Astrocyte (in vitro differentiated cells and primary cell): Measurements from ENCODE around the gene NGB. TPM values are rescaled to one million over a fixed set of nuclear protein-coding genes. Genes with fewer than 3 reads are reported as not detected.

Experiments
- DNase-seq: peaks from one replicate; pipeline ENCODE4 v3.0.0-alpha.2; 2010; ENCODE audit warnings: low read depth
- FAIRE-seq: peaks from 2 replicates; lab custom pipeline; 2011; peaks lifted over from hg19 to GRCh38; lab: Jason Lieb, UNC
- H2AFZ ChIP-seq: 2 replicates; pipeline ENCODE4 v1.6.0; 2012; ENCODE audit warnings: low read depth, low read length, inconsistent platforms
- H3K27ac ChIP-seq: 2 replicates; pipeline ENCODE4 v1.5.1; 2011; ENCODE audit warnings: low read depth, low read length, inconsistent platforms
- H3K27me3 ChIP-seq: 2 replicates; pipeline ENCODE4 v1.6.0; 2011; ENCODE audit warnings: low read length, inconsistent platforms; ENCODE audit not compliant: insufficient read depth
- H3K36me3 ChIP-seq: 2 replicates; pipeline ENCODE4 v1.5.1; 2011; ENCODE audit warnings: low read length, inconsistent platforms; ENCODE audit not compliant: insufficient read depth
- H3K4me1 ChIP-seq: 2 replicates; pipeline ENCODE4 v1.5.1; 2011; ENCODE audit warnings: low read length, inconsistent platforms; ENCODE audit not compliant: insufficient read depth
- H3K4me2 ChIP-seq: 2 replicates; pipeline ENCODE4 v1.6.0; 2012; ENCODE audit warnings: low read length, inconsistent platforms
- H3K4me3 ChIP-seq: 2 replicates; pipeline ENCODE4 v1.5.1; 2011; ENCODE audit warnings: low read depth, mild to moderate bottlenecking, low read length, inconsistent platforms; ENCODE audit not compliant: insufficient read depth
- H3K79me2 ChIP-seq: 2 replicates; pipeline ENCODE4 v1.6.0; 2012; ENCODE audit warnings: mild to moderate bottlenecking, low read length, inconsistent platforms; ENCODE audit not compliant: insufficient read depth
- H3K9ac ChIP-seq: 2 replicates; pipeline ENCODE4 v1.6.0; 2012; ENCODE audit warnings: mild to moderate bottlenecking, low read length, inconsistent platforms
- H3K9me3 ChIP-seq: 2 replicates; pipeline ENCODE4 v1.5.1; 2012; ENCODE audit warnings: low read depth, mild to moderate bottlenecking, low read length, inconsistent platforms; ENCODE audit not compliant: insufficient read depth
- H4K20me1 ChIP-seq: 2 replicates; pipeline ENCODE4 v1.6.0; 2012; ENCODE audit warnings: low read length, inconsistent platforms; ENCODE audit not compliant: insufficient read depth
- H3K27ac Mint-ChIP-seq: one replicate; pipeline ENCODE4 v1.8.0; 2021; ENCODE audit warnings: mild to moderate bottlenecking, mixed read lengths; ENCODE audit not compliant: unreplicated experiment
- H3K27me3 Mint-ChIP-seq: one replicate; pipeline ENCODE4 v1.8.0; 2021; ENCODE audit warnings: low read depth, mixed read lengths; ENCODE audit not compliant: unreplicated experiment
- H3K36me3 Mint-ChIP-seq: one replicate; pipeline ENCODE4 v1.8.0; 2021; ENCODE audit warnings: low read depth, mixed read lengths; ENCODE audit not compliant: unreplicated experiment
- H3K4me1 Mint-ChIP-seq: one replicate; pipeline ENCODE4 v1.8.0; 2021; ENCODE audit warnings: low read depth, mixed read lengths; ENCODE audit not compliant: unreplicated experiment
- H3K4me3 Mint-ChIP-seq: one replicate; pipeline ENCODE4 v1.8.0; 2021; ENCODE audit warnings: mild to moderate bottlenecking, moderate library complexity, mixed read lengths; ENCODE audit not compliant: unreplicated experiment
- H3K9me3 Mint-ChIP-seq: one replicate; pipeline ENCODE4 v1.8.0; 2021; ENCODE audit warnings: mild to moderate bottlenecking, mixed read lengths; ENCODE audit not compliant: unreplicated experiment
- EZH2 ChIP-seq: IDR thresholded peaks from 2 replicates; pipeline ENCODE4 v1.6.1; 2012; ENCODE audit warnings: mild to moderate bottlenecking, low read length, inconsistent platforms; ENCODE audit not compliant: insufficient read depth
- total RNA-seq: library from RNA; stranded (reverse); gene quantifications from 2 replicates; pipeline ENCODE4 v1.2.1, GENCODE V29; 2021
- TF ChIP-seq, protein P1 (sequence below): IDR thresholded peaks from 2 replicates; pipeline ENCODE4 v1.5.1; 2011; ENCODE audit warnings: low read depth, mild to moderate bottlenecking, inconsistent platforms, low read length, moderate library complexity; ENCODE audit not compliant: insufficient read depth

NGB gene
- total RNA-seq, 1 donor from 2014 or later = not detected

GRCh38 chr14:77279719-77280118, 8.7 kb upstream of the NGB start:
- H3K4me2 ChIP-seq = no peak overlapping the region
- no peaks in the 10 kb centered on the region for H4K20me1 ChIP-seq
- no peaks in the 10 kb centered on the region for H3K9me3 ChIP-seq
- Mint-ChIP-seq H3K36me3 (peaks cover 22% of the 10 kb centered on the region), H3K27me3 (no peaks in the 10 kb centered on the region), H3K4me1 (peaks cover 3% of the 10 kb centered on the region), H3K27ac (no peak overlapping the region), H3K9me3 (no peaks in the 10 kb centered on the region), H3K4me3 (no peak overlapping the region)
- DNase-seq (no peak), FAIRE-seq (no peak)
- no peaks in the 10 kb centered on the region for H3K4me1 ChIP-seq
- no peaks in the 10 kb centered on the region for H3K27me3 ChIP-seq
- no peak overlapping the region for H2AFZ ChIP-seq
- H3K36me3 ChIP-seq = peaks cover 11% of the 10 kb centered on the region
- no peak for TF ChIP-seq EZH2
- TF ChIP-seq, protein P1, sequence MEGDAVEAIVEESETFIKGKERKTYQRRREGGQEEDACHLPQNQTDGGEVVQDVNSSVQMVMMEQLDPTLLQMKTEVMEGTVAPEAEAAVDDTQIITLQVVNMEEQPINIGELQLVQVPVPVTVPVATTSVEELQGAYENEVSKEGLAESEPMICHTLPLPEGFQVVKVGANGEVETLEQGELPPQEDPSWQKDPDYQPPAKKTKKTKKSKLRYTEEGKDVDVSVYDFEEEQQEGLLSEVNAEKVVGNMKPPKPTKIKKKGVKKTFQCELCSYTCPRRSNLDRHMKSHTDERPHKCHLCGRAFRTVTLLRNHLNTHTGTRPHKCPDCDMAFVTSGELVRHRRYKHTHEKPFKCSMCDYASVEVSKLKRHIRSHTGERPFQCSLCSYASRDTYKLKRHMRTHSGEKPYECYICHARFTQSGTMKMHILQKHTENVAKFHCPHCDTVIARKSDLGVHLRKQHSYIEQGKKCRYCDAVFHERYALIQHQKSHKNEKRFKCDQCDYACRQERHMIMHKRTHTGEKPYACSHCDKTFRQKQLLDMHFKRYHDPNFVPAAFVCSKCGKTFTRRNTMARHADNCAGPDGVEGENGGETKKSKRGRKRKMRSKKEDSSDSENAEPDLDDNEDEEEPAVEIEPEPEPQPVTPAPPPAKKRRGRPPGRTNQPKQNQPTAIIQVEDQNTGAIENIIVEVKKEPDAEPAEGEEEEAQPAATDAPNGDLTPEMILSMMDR = no peak
- H3K27ac ChIP-seq = no peak overlapping the region
- no peak overlapping the region for H3K9ac ChIP-seq
- no peaks in the 10 kb centered on the region for H3K79me2 ChIP-seq
- no peak overlapping the region for H3K4me3 ChIP-seq

DNA sequence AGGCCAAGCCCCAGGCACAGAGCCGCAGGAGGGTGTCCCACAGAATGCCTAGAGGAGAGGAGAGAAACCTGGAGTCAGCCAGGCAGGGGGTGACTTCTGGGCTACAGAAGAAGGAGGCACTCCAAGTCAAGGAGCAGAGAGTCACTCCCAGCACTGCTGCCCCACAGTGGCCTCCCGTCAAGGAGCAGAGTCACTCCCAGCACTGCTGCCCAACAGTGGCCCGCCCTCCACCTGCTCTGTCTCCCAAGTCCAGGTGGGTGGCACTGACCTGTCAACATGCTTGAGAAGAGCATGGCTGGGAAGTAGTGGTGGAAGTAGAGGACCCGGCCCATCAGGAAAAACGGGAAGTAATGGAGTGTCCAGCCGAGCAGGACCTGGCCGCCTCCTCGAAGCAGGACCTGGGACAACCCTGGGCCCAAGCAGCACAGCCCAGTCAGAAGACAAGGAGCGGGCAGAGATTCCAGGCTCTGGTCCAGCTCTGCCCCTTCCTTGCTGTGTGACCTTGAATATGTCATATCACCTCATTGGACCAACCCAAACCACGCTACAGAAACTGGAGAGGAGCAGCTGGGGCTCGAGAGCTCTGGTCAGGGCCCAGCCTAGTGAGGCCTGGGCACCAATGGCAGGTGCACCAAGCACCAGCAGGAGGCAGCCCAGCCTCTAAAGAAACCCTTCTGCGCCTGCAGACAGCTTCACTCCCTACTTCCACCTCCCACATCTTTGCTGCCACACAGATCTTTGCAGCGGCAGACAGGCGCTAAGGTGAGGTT, 7.6 kb upstream of the NGB start:
- H3K36me3 ChIP-seq = peaks cover 2% of the 10 kb centered on the region
- Mint-ChIP-seq H3K4me1 (peaks cover 3% of the 10 kb centered on the region), H3K4me3 (no peak overlapping the region), H3K27ac (no peak overlapping the region), H3K27me3 (peaks cover 5% of the 10 kb centered on the region), H3K9me3 (no peaks in the 10 kb centered on the region), H3K36me3 (peaks cover 17% of the 10 kb centered on the region)
- H3K4me1 ChIP-seq = no peaks in the 10 kb centered on the region
- H3K9me3 ChIP-seq = no peaks in the 10 kb centered on the region
- H3K9ac ChIP-seq = no peak overlapping the region
- DNase-seq (no peak), FAIRE-seq (no peak)
- no peak overlapping the region for H2AFZ ChIP-seq
- no peak overlapping the region for H3K27ac ChIP-seq
- TF ChIP-seq, protein P1 = no peak
- TF ChIP-seq EZH2 = no peak
- H3K4me3 ChIP-seq = no peak overlapping the region
- no peak overlapping the region for H3K4me2 ChIP-seq
- H3K27me3 ChIP-seq = no peaks in the 10 kb centered on the region
- H4K20me1 ChIP-seq = no peaks in the 10 kb centered on the region
- no peaks in the 10 kb centered on the region for H3K79me2 ChIP-seq

DNA sequence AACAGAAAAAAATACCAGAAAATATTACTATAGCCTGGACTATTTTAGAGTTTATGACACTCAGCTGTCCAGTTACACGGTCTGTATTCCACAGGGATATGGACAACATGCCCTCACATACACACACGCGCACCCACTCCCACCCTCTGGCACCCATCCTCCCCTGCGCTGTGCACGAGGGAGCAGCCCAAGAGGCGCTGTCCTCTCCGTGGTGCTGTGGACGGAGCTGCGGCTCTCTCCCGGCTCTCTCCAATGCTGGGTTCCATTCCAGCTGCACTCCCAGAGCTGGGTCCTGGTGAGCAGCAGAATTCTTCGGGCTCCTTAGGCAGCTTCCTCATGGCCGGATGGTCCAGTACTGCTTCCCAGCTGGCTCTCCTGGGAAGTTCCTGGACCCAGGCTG, 6.0 kb upstream of the NGB start:
- no peaks in the 10 kb centered on the region for H3K4me1 Mint-ChIP-seq
- Histone ChIP-seq H3K9me3 (no peaks in the 10 kb centered on the region), H2AFZ (no peak overlapping the region), H3K36me3 (no peaks in the 10 kb centered on the region), H3K27ac (no peak overlapping the region), H3K27me3 (no peaks in the 10 kb centered on the region), H3K4me3 (no peak overlapping the region), H3K79me2 (no peaks in the 10 kb centered on the region), H3K9ac (no peak overlapping the region), H3K4me2 (no peak overlapping the region), H3K4me1 (no peaks in the 10 kb centered on the region), H4K20me1 (no peaks in the 10 kb centered on the region)
- no peak overlapping the region for H3K27ac Mint-ChIP-seq
- DNase-seq = no peak
- H3K9me3 Mint-ChIP-seq = no peaks in the 10 kb centered on the region
- peaks cover 17% of the 10 kb centered on the region for H3K36me3 Mint-ChIP-seq
- no peak overlapping the region for H3K4me3 Mint-ChIP-seq
- H3K27me3 Mint-ChIP-seq = peaks cover 19% of the 10 kb centered on the region
- TF ChIP-seq EZH2 = no peak
- TF ChIP-seq, protein P1 = no peak
- FAIRE-seq = no peak
